BE2C (cell line): Measurements from ENCODE around the gene COL24A1.

ENCODE experiments used
- DNase-seq: peaks from one replicate; pipeline ENCODE4 v3.0.0-alpha.2; 2020
- H3K27me3 ChIP-seq: fragments of 250-450 bp; sonication (Bioruptor Pico); 2 replicates; pipeline ENCODE4 v1.5.1; 2020; ENCODE audit warnings: mild to moderate bottlenecking
- H3K36me3 ChIP-seq: fragments of 250-450 bp; sonication (Bioruptor Pico); 2 replicates; pipeline ENCODE4 v1.5.1; 2020; ENCODE audit warnings: mild to moderate bottlenecking
- H3K4me1 ChIP-seq: fragments of 250-450 bp; sonication (Bioruptor Pico); 2 replicates; pipeline ENCODE4 v1.5.1; 2020
- H3K4me3 ChIP-seq: 2 replicates; pipeline ENCODE4 v1.5.1; 2011; ENCODE audit warnings: low read depth, low read length
- H3K9me3 ChIP-seq: fragments of 250-450 bp; sonication (Bioruptor Pico); 2 replicates; pipeline ENCODE4 v1.5.1; 2020
- TF ChIP-seq, protein P1 (sequence below): IDR thresholded peaks from 2 replicates; pipeline ENCODE4 v1.5.1; 2012; ENCODE audit warnings: mild to moderate bottlenecking, low read depth, low read length

Gene COL24A1

DNA sequence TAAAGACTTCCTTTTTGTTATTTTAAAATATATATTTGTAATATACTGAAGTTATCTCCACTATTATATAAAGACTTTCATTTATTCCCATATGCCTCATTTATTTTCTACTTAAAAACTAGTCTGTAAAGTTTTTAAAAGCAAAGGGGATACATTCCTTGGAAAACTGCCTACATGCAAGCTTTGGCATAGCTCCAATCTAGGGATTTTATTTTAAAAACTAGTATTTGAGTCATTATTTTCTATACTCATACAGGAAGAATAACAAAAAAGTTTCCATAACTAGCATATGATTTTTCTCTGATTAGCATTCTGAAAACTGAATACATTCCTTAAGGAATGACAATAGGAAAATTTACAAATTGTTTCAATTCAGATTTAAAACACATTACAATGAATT, 88.9 kb downstream of the COL24A1 start:
- Histone ChIP-seq H3K9me3 (no peaks in the 10 kb centered on the region), H3K4me1 (no peaks in the 10 kb centered on the region), H3K27me3 (no peaks in the 10 kb centered on the region), H3K4me3 (no peak overlapping the region), H3K36me3 (no peaks in the 10 kb centered on the region)
- TF ChIP-seq, protein P1, sequence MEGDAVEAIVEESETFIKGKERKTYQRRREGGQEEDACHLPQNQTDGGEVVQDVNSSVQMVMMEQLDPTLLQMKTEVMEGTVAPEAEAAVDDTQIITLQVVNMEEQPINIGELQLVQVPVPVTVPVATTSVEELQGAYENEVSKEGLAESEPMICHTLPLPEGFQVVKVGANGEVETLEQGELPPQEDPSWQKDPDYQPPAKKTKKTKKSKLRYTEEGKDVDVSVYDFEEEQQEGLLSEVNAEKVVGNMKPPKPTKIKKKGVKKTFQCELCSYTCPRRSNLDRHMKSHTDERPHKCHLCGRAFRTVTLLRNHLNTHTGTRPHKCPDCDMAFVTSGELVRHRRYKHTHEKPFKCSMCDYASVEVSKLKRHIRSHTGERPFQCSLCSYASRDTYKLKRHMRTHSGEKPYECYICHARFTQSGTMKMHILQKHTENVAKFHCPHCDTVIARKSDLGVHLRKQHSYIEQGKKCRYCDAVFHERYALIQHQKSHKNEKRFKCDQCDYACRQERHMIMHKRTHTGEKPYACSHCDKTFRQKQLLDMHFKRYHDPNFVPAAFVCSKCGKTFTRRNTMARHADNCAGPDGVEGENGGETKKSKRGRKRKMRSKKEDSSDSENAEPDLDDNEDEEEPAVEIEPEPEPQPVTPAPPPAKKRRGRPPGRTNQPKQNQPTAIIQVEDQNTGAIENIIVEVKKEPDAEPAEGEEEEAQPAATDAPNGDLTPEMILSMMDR = no peak
- no peak for DNase-seq

DNA sequence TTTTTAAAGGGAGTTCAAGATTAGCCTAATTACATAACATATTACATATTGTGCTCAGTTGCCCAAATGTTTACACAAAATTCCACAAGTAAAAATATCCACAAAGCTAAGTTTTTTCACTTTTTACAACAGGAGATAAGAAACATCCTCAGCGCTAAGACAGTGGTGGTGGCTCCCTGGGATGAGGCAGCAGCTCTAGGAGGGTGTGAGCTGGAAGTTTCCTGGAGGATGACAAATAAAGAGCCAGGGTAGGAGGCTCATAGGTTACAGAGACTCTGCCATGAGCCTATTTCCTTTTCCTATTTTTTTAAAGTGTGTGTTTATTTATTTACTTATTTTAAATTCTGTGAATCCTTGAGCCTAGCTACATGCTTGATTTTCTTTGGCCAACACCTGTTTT, 91.7 kb downstream of the COL24A1 start:
- H3K36me3 ChIP-seq = no peaks in the 10 kb centered on the region
- H3K9me3 ChIP-seq = no peaks in the 10 kb centered on the region
- DNase-seq = no peak
- H3K4me3 ChIP-seq = no peak overlapping the region
- H3K4me1 ChIP-seq = no peaks in the 10 kb centered on the region
- TF ChIP-seq, protein P1 = no peak
- no peaks in the 10 kb centered on the region for H3K27me3 ChIP-seq

DNA sequence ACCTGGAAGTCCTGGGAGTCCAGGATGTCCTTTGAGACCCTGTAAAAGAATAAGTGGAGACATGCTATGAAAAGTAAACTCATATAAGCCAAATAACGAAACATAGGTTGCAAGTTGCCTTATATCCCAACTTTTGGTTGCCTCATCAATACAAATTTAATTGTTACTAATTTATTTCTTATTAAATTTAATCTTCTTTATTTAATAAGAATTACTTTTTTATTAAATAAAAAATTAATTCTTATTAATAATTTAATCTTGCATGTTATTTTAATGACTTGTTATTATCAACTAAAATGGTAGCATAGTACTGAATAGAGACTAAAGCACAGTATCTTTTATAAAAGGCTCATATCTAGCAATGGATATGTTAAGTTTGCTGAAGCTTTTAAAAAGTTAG, 92.9 kb downstream of the COL24A1 start:
- no peaks in the 10 kb centered on the region for H3K4me1 ChIP-seq
- TF ChIP-seq, protein P1 = no peak
- no peak overlapping the region for H3K4me3 ChIP-seq
- no peak for DNase-seq
- H3K9me3 ChIP-seq = no peaks in the 10 kb centered on the region
- H3K36me3 ChIP-seq = no peaks in the 10 kb centered on the region
- H3K27me3 ChIP-seq = no peaks in the 10 kb centered on the region

DNA sequence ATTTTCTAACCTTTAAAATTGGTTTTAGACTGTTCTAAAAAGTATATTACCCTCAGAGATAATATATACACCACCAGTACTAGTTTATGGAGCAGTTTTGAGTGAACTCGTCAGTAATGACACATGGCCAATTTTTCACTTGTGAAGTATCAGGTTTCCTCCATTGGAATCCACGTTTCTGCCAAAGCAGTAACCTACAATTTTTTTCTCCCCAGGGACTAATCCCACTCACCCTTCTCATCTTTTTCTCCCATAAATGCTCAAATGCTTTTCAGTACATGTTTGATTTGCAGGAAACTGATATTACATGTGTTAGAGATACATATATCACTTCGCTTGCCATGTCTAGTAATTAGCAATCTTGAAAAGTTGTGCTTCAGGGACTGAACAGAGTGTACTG, 94.1 kb downstream of the COL24A1 start:
- Histone ChIP-seq H3K4me1 (no peaks in the 10 kb centered on the region), H3K9me3 (no peaks in the 10 kb centered on the region), H3K36me3 (no peaks in the 10 kb centered on the region), H3K4me3 (no peak overlapping the region), H3K27me3 (no peaks in the 10 kb centered on the region)
- no peak for DNase-seq
- TF ChIP-seq, protein P1 = no peak

DNA sequence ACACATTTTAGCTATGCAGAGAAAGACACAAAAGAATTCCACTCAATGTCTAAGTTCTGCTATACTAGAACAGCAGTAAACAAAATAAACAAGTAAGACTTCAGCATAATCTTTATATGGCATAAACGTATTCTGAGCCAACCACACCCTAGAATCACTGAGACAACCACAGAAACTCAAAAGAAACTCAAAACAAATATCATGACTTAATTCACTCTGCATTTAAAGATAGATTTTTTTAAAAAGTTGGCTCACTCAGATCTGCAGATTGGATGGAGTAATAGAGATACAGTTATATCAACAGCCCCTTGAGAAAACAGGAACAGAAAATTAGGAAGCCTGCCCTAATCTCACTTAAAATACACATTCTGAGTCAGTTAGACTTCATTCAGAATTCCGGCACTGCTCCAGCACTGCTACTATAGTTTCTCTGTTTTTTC, 95.0 kb downstream of the COL24A1 start:
- H3K27me3 ChIP-seq = no peaks in the 10 kb centered on the region
- no peaks in the 10 kb centered on the region for H3K9me3 ChIP-seq

DNA sequence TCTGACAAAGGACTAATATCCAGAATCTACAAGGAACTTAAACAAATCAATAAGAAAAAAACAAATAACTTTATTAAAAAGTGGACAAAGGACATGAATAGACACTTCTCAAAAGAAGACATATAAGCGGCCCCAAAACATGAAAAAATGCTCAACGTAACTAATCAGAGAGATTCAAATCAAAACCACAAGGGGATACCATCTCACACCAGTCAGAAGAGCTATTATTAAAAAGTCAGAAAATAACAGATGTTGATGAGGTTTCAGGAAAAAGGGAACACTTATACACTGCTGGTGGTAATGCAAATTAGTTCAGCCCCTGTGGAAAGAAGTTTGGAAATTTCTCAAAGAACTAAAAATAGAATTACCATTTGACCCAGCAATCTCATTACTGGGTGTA, 102.2 kb downstream of the COL24A1 start:
- Histone ChIP-seq H3K4me1 (no peaks in the 10 kb centered on the region), H3K36me3 (no peaks in the 10 kb centered on the region), H3K27me3 (0 out of 2 replicates have a peak, but pooled peaks cover 4% of the 10 kb centered on the region), H3K4me3 (no peak overlapping the region), H3K9me3 (no peaks in the 10 kb centered on the region)
- no peak for DNase-seq
- TF ChIP-seq, protein P1 = no peak

More for the DNA sequence above, 95.0 kb downstream of the COL24A1 start:
- DNase-seq = no peak
- H3K36me3 ChIP-seq = no peaks in the 10 kb centered on the region
- no peaks in the 10 kb centered on the region for H3K4me1 ChIP-seq
- TF ChIP-seq, protein P1 = no peak
- H3K4me3 ChIP-seq = no peak overlapping the region
